GM12864 (cell line): Measurements from ENCODE around the gene PDP2.

ENCODE experiments used
- DNase-seq: peaks from one replicate; pipeline ENCODE4 v3.0.0-alpha.2; 2011; ENCODE audit warnings: low read depth
- H3K4me3 ChIP-seq: 2 replicates; pipeline ENCODE4 v1.5.1; 2011; ENCODE audit warnings: mild to moderate bottlenecking, low read depth, low read length, control low read depth
- TF ChIP-seq, protein P1 (sequence below): IDR thresholded peaks from 2 replicates; pipeline ENCODE4 v1.5.1; 2011; ENCODE audit warnings: low read depth, mild to moderate bottlenecking, moderate library complexity, low read length, control low read depth, inconsistent platforms; ENCODE audit errors: missing control alignments

The PDP2 gene, protein sequence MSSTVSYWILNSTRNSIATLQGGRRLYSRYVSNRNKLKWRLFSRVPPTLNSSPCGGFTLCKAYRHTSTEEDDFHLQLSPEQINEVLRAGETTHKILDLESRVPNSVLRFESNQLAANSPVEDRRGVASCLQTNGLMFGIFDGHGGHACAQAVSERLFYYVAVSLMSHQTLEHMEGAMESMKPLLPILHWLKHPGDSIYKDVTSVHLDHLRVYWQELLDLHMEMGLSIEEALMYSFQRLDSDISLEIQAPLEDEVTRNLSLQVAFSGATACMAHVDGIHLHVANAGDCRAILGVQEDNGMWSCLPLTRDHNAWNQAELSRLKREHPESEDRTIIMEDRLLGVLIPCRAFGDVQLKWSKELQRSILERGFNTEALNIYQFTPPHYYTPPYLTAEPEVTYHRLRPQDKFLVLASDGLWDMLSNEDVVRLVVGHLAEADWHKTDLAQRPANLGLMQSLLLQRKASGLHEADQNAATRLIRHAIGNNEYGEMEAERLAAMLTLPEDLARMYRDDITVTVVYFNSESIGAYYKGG

GRCh38 chr16:66880288-66881013, at the start of gene PDP2:
TSS of gene PDP2 (plus strand) at chr16:66880515. CDS start at chr16:66884285, 3,770 bp downstream.
- H3K4me3 ChIP-seq: peak within 1 kb of the TSS; percentile 94
- TF ChIP-seq, protein P1, sequence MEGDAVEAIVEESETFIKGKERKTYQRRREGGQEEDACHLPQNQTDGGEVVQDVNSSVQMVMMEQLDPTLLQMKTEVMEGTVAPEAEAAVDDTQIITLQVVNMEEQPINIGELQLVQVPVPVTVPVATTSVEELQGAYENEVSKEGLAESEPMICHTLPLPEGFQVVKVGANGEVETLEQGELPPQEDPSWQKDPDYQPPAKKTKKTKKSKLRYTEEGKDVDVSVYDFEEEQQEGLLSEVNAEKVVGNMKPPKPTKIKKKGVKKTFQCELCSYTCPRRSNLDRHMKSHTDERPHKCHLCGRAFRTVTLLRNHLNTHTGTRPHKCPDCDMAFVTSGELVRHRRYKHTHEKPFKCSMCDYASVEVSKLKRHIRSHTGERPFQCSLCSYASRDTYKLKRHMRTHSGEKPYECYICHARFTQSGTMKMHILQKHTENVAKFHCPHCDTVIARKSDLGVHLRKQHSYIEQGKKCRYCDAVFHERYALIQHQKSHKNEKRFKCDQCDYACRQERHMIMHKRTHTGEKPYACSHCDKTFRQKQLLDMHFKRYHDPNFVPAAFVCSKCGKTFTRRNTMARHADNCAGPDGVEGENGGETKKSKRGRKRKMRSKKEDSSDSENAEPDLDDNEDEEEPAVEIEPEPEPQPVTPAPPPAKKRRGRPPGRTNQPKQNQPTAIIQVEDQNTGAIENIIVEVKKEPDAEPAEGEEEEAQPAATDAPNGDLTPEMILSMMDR: no peak
- DNase-seq: peak; percentile 81

DNA sequence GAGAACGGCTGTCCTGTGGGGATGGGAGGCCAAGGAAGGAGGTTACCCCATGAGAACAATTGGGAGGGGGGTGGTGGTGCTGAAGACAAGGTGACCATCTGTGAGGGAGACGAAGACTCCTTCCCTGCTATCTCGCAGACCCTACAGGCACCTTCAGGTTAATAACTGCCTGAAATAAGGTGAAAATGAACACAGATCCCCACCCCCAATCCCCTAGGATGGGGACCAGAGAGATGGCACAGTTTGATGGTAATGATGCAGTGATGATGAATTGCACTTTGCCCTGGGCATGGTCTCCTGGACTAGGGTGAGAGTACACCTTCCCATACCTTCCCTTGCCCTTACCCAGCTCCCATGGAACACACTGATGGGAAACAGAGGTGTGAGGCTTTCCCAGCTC, 48.1 kb upstream of the PDP2 start:
- TF ChIP-seq, protein P1: no peak
- DNase-seq: no peak

DNA sequence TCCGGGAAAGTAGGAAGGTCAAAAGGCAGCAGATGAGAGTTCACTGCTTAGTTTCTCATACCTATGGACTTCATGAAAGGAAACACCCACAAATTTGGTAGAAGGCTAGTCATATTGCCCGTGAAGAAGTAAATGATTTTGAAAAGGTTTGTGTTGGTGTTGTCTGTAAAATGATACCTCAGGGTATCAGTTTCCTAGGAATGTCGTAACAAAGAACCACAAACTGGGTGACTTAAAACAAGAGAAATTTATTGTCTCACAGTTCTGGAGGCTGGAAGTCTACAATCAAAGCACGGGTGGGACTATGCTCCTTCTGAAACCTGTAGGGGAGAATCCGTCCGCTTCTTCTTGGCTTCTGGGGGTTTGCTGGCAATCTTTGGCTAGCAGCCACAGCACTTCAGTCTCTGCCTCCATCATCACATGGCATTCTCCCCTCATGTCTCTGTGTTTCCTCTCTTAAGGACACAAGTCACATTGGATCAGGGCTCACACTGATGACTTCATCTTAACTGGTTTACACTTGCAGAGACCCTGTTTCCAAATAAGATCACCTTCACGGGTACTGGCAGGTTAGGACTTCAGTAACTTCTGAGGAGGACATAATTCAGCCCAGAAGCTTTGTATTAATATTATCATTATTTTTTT, 47.5 kb upstream of the PDP2 start:
- TF ChIP-seq, protein P1: no peak
- DNase-seq: no peak
- H3K4me3 ChIP-seq: no peak overlapping the region

More for the DNA sequence above, 48.1 kb upstream of the PDP2 start:
- H3K4me3 ChIP-seq: no peak overlapping the region

DNA sequence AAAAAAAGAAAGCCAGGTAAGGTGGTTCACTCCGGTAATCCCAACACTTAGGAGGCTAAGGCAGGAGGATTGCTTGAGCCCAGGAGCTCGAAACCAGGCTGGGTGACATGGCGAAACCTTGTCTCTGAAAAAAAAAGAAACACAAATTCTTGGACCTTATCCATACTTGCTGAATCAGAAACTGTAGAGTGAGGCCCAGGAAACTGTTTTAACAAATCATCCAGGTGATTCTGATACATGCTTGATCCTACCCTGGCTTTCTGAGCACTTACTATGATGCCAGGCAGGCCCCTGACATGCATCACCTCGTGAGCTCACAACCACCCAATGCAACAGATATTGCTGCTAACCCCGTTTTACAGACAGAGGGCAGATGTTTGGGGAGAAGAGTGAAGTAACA, 45.6 kb upstream of the PDP2 start:
- TF ChIP-seq, protein P1: no peak
- no peak overlapping the region for H3K4me3 ChIP-seq
- DNase-seq: no peak

DNA sequence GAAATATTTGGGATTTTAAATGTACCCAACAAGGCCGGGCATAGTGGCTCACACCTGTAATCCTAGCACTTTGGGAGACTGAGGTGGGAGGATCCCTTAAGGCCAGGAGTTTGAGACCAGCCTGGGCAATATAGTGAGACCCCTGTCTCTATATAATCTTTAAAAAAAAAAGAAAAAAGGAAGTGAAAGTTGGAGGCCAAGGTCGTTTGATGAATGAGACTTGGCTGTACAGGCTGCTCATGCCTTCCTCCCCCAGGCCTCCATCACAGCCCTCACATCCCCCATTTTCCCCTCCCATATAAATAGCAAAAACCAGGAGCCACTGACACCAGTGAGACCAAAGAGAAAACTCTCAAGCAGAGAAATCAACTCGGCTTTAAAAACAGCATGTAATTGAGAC, 39.4 kb upstream of the PDP2 start:
- TF ChIP-seq, protein P1: no peak
- no peak overlapping the region for H3K4me3 ChIP-seq
- DNase-seq: no peak

DNA sequence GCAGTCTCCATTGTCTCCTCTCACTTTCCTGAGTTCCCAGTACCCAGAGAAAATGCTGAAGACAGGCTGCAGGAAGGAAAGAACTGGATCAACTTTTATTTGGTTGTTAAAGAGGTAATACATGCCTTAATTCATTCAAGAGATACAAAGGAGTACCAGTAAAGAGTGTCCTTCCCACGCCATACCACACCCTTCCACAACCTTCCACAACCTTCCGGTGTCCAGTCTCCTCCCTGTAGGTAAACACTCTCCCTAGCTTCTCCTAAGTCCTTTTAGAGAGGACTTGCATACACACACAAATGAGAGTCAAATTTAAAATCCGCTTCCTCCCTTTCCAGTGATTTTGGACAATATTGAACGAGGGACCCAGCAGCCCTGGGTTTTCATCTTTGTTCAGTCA, 38.9 kb upstream of the PDP2 start:
- H3K4me3 ChIP-seq: no peak overlapping the region
- DNase-seq: no peak
- TF ChIP-seq, protein P1: no peak
